Mesothelial cell of epicardium (in vitro differentiated cells): ENCODE results near the gene TBL3. TPM values are rescaled to one million over a fixed set of nuclear protein-coding genes. Genes with fewer than 3 reads are reported as not detected.
A peak's percentile ranks its signal among the peaks of the same experiment; 100 is the strongest.
"Not testable (repeated sequence)": the region's sequence is repeated elsewhere in the genome, so short reads cannot be mapped to it uniquely, and the experiment has no call there.

Source experiments
- DNase-seq, 2 experiments: peaks; one replicate each; pipeline ENCODE4 v3.0.0; 2021; ENCODE audit warnings: low spot score in 2 of 2; ENCODE audit not compliant: unreplicated experiment in 2 of 2
- H3K27ac Mint-ChIP-seq: 2 replicates; pipeline ENCODE4 v1.8.0; 2021; ENCODE audit warnings: mixed read lengths
- H3K27me3 Mint-ChIP-seq: 2 replicates; pipeline ENCODE4 v1.8.0; 2021; ENCODE audit warnings: low read depth, mixed read lengths
- H3K36me3 Mint-ChIP-seq: 2 replicates; pipeline ENCODE4 v1.8.0; 2021; ENCODE audit warnings: mixed read lengths
- H3K4me1 Mint-ChIP-seq: 2 replicates; pipeline ENCODE4 v1.8.0; 2021; ENCODE audit warnings: mixed read lengths
- H3K4me3 Mint-ChIP-seq: 2 replicates; pipeline ENCODE4 v1.8.0; 2021; ENCODE audit warnings: mild to moderate bottlenecking, moderate library complexity, mixed read lengths
- H3K9me3 Mint-ChIP-seq: 2 replicates; pipeline ENCODE4 v1.8.0; 2021; ENCODE audit warnings: mixed read lengths
- CTCF ChIP-seq: fragments of 200-600 bp; sonication (generic); IDR thresholded peaks from one replicate; pipeline ENCODE4 v1.5.0; 2021; ENCODE audit warnings: antibody characterized with exemption; ENCODE audit not compliant: unreplicated experiment
- total RNA-seq: library from RNA; stranded (reverse); gene quantifications from 3 replicates; pipeline ENCODE4 v1.2.1, GENCODE V29; 2021

TBL3 gene
- total RNA-seq, 1 donor from 2014 or later: 37.2 TPM

- DNase-seq: no peak
- H3K9me3 Mint-ChIP-seq: no peaks in the 10 kb centered on the region
- H3K36me3 Mint-ChIP-seq: peaks cover 10% of the 10 kb centered on the region
- no peak overlapping the region for H3K4me3 Mint-ChIP-seq
- TF ChIP-seq CTCF: no peak
- no peak overlapping the region for H3K27ac Mint-ChIP-seq
- H3K27me3 Mint-ChIP-seq: no peaks in the 10 kb centered on the region
- peaks cover 1% of the 10 kb centered on the region for H3K4me1 Mint-ChIP-seq
Observed at GRCh38 chr16:1936945-1937479, 34.8 kb upstream of the TBL3 start.

GRCh38 chr16:1938316-1938715, 33.5 kb upstream of the TBL3 start:
- no peak for TF ChIP-seq CTCF
- no peak overlapping the region for H3K27ac Mint-ChIP-seq
- H3K4me3 Mint-ChIP-seq: no peak overlapping the region
- no peaks in the 10 kb centered on the region for H3K27me3 Mint-ChIP-seq
- peaks cover 7% of the 10 kb centered on the region for H3K4me1 Mint-ChIP-seq
- no peaks in the 10 kb centered on the region for H3K9me3 Mint-ChIP-seq
- DNase-seq: no peak
- peaks cover 10% of the 10 kb centered on the region for H3K36me3 Mint-ChIP-seq

- Mint-ChIP-seq H3K36me3 (peaks cover 9% of the 10 kb centered on the region), H3K27me3 (no peaks in the 10 kb centered on the region), H3K27ac (no peak overlapping the region), H3K4me1 (peaks cover 10% of the 10 kb centered on the region), H3K9me3 (no peaks in the 10 kb centered on the region), H3K4me3 (no peak overlapping the region)
- DNase-seq: no peak
- TF ChIP-seq CTCF: no peak
Observed at GRCh38 chr16:1938910-1939309, 32.9 kb upstream of the TBL3 start.

GRCh38 chr16:1939833-1940232, 32.0 kb upstream of the TBL3 start:
- H3K9me3 Mint-ChIP-seq, H3K27ac Mint-ChIP-seq, H3K4me3 Mint-ChIP-seq: not testable (repeated sequence)

GRCh38 chr16:1940273-1941161, 31.3 kb upstream of the TBL3 start:
- Mint-ChIP-seq H3K4me1 (peaks cover 10% of the 10 kb centered on the region), H3K9me3 (no peaks in the 10 kb centered on the region), H3K27ac (no peak overlapping the region), H3K27me3 (no peaks in the 10 kb centered on the region), H3K36me3 (peaks cover 9% of the 10 kb centered on the region), H3K4me3 (no peak overlapping the region)
- TF ChIP-seq CTCF: no peak
- DNase-seq: no peak

More at GRCh38 chr16:1939833-1940232, 32.0 kb upstream of the TBL3 start:
- H3K36me3 Mint-ChIP-seq, H3K27me3 Mint-ChIP-seq, DNase-seq: not testable (repeated sequence)
- H3K4me1 Mint-ChIP-seq: peaks cover 10% of the 10 kb centered on the region

- H3K4me3 Mint-ChIP-seq: peak overlapping the region; percentile 82
- peaks cover 10% of the 10 kb centered on the region for H3K4me1 Mint-ChIP-seq
- peaks cover 9% of the 10 kb centered on the region for H3K36me3 Mint-ChIP-seq
- DNase-seq: no peak
- no peak overlapping the region for H3K27ac Mint-ChIP-seq
- TF ChIP-seq CTCF: no peak
- no peaks in the 10 kb centered on the region for H3K9me3 Mint-ChIP-seq
- no peaks in the 10 kb centered on the region for H3K27me3 Mint-ChIP-seq
Observed at GRCh38 chr16:1941162-1942046, 30.4 kb upstream of the TBL3 start.
